CD4-positive, alpha-beta T cell (primary cell): Measurements from ENCODE around the gene AMACR. TPM values are rescaled to one million over a fixed set of nuclear protein-coding genes. Genes with fewer than 3 reads are reported as not detected.

Experiments
- ATAC-seq: fragments of 200-7000 bp; cut with Tn5 transposase; one replicate; pipeline ENCODE4 v1.10.0; 2022; ENCODE audit warnings: mild to moderate bottlenecking; ENCODE audit not compliant: poor library complexity
- CTCF ChIA-PET: fragments of 350-600 bp; sonication (Branson Sonifier 250); formaldehyde crosslinking; loops from one replicate; lab custom pipeline; 2021; ENCODE audit warnings: antibody characterized with exemption, inconsistent platforms; lab: Charles Lee
- POLR2A ChIA-PET: fragments of 350-600 bp; sonication (Branson Sonifier 250); formaldehyde crosslinking; loops from one replicate; lab custom pipeline; 2021; ENCODE audit warnings: antibody characterized with exemption, inconsistent platforms; lab: Charles Lee
- DNase-seq, 14 experiments: peaks; one replicate each; pipeline ENCODE4 v3.0.0-alpha.2; 2013 to 2020; ENCODE audit warnings: mixed read lengths in 2 of 14
- H3K27ac ChIP-seq, 2 donors: one replicate each; pipeline versions ENCODE4 v1.5.1 to v1.7.0; 2013; ENCODE audit warnings: low read length in 2 of 2, low read depth in 1 of 2, mild to moderate bottlenecking in 1 of 2
- H3K27me3 ChIP-seq, 2 experiments: 1 replicate in 1 of 2; 2 replicates in 1 of 2; pipeline versions ENCODE4 v1.6.1 to v1.7.0; 2013; ENCODE audit warnings: low read length in 2 of 2, control low read depth in 1 of 2, mild to moderate bottlenecking in 1 of 2, moderate library complexity in 1 of 2; ENCODE audit not compliant: insufficient read depth in 2 of 2, control insufficient read depth in 1 of 2
- H3K36me3 ChIP-seq: one replicate; pipeline ENCODE4 v1.6.1; 2013; ENCODE audit warnings: low read length, control low read depth; ENCODE audit not compliant: insufficient read depth
- H3K4me1 ChIP-seq: one replicate; pipeline ENCODE4 v1.6.1; 2013; ENCODE audit warnings: low read length, control low read depth; ENCODE audit not compliant: insufficient read depth
- H3K4me3 ChIP-seq: one replicate; pipeline ENCODE4 v1.5.1; 2013; ENCODE audit warnings: mild to moderate bottlenecking, low read length, moderate library complexity
- H3K9me3 ChIP-seq, 2 experiments: 1 replicate in 1 of 2; 2 replicates in 1 of 2; pipeline versions ENCODE4 v1.6.1 to v1.7.0; 2013; ENCODE audit warnings: low read length in 2 of 2, mild to moderate bottlenecking in 2 of 2, control low read depth in 1 of 2, moderate library complexity in 1 of 2; ENCODE audit not compliant: control insufficient read depth in 1 of 2, insufficient read depth in 1 of 2
- H3K27ac Mint-ChIP-seq: one replicate; pipeline ENCODE4 v1.8.0; 2020; ENCODE audit warnings: mixed read lengths
- H3K27me3 Mint-ChIP-seq: one replicate; pipeline ENCODE4 v1.8.0; 2021; ENCODE audit warnings: mixed read lengths
- H3K36me3 Mint-ChIP-seq: one replicate; pipeline ENCODE4 v1.8.0; 2021; ENCODE audit warnings: low read depth, mixed read lengths
- H3K4me1 Mint-ChIP-seq: one replicate; pipeline ENCODE4 v1.8.0; 2021; ENCODE audit warnings: low read depth, mixed read lengths
- H3K4me3 Mint-ChIP-seq: one replicate; pipeline ENCODE4 v1.8.0; 2020; ENCODE audit warnings: mild to moderate bottlenecking, mixed read lengths
- H3K9me3 Mint-ChIP-seq: one replicate; pipeline ENCODE4 v1.8.0; 2020; ENCODE audit warnings: mixed read lengths
- CTCF ChIP-seq: fragments of 200-600 bp; IDR thresholded peaks from one replicate; pipeline ENCODE4 v1.8.0; 2022; ENCODE audit warnings: antibody characterized with exemption, mild to moderate bottlenecking
- intact Hi-C, 2 experiments: fragments of 100-400 bp; cut with DNase I in 1 of 2; cut with micrococcal nuclease in 1 of 2; formaldehyde crosslinking; loops; one replicate each; pipeline versions ENCODE4 v1.15.1 to v1.9.0; 2023 to 2025; cut with DNase I, micrococcal nuclease
- total RNA-seq, 174 experiments: library from RNA in 2 of 174; stranded (reverse) in 2 of 174; gene quantifications; one replicate each; pipeline ENCODE4 v1.2.3 and lab custom pipeline; 2021 to 2026

AMACR gene
- total RNA-seq, 2 experiments from 2014 or later, result 1.3 to 1.4 TPM

GRCh38 chr5:33976307-33976706, 31.5 kb downstream of the AMACR start:
- Histone ChIP-seq H3K4me3 (no peak overlapping the region), H3K9me3 (no peaks in the 10 kb centered on the region), H3K27me3 (no peaks in the 10 kb centered on the region), H3K4me1 (no peaks in the 10 kb centered on the region), H3K27ac (no peak overlapping the region), H3K36me3 (no peaks in the 10 kb centered on the region)
- DNase-seq (no peak), ATAC-seq (no peak)
- intact Hi-C loops, result no loop called here
- CTCF ChIA-PET, result no interaction called here
- Mint-ChIP-seq H3K9me3 (no peaks in the 10 kb centered on the region), H3K36me3 (no peaks in the 10 kb centered on the region), H3K4me3 (no peak overlapping the region), H3K4me1 (no peaks in the 10 kb centered on the region), H3K27me3 (no peaks in the 10 kb centered on the region), H3K27ac (no peak overlapping the region)
- POLR2A ChIA-PET, result no interaction called here
- no peak for TF ChIP-seq CTCF

- H3K27me3 Mint-ChIP-seq, result no peaks in the 10 kb centered on the region
- no peak for TF ChIP-seq CTCF
- no peak for ATAC-seq
- ChIA-PET CTCF (no interaction called here), POLR2A (no interaction called here)
- no peaks in the 10 kb centered on the region for H3K27me3 ChIP-seq
- no peak overlapping the region for H3K27ac Mint-ChIP-seq
- H3K9me3 Mint-ChIP-seq, result no peaks in the 10 kb centered on the region
- H3K4me3 ChIP-seq, result no peak overlapping the region
- intact Hi-C loops, result no loop called here
- no peaks in the 10 kb centered on the region for H3K4me1 ChIP-seq
- no peaks in the 10 kb centered on the region for H3K36me3 Mint-ChIP-seq
- H3K27ac ChIP-seq, result no peak overlapping the region
- H3K9me3 ChIP-seq, result no peaks in the 10 kb centered on the region
- H3K4me1 Mint-ChIP-seq, result no peaks in the 10 kb centered on the region
- no peak overlapping the region for H3K4me3 Mint-ChIP-seq
- no peak for DNase-seq
- H3K36me3 ChIP-seq, result no peaks in the 10 kb centered on the region
Measured at GRCh38 chr5:33975852-33976251, 32.0 kb downstream of the AMACR start.

- Histone ChIP-seq H3K27ac (no peak overlapping the region), H3K4me3 (no peak overlapping the region), H3K4me1 (no peaks in the 10 kb centered on the region), H3K36me3 (no peaks in the 10 kb centered on the region), H3K9me3 (no peaks in the 10 kb centered on the region), H3K27me3 (no peaks in the 10 kb centered on the region)
- CTCF ChIA-PET, result no interaction called here
- intact Hi-C loops, result no loop called here
- Mint-ChIP-seq H3K27ac (no peak overlapping the region), H3K4me3 (no peak overlapping the region), H3K4me1 (no peaks in the 10 kb centered on the region), H3K36me3 (no peaks in the 10 kb centered on the region), H3K27me3 (no peaks in the 10 kb centered on the region), H3K9me3 (no peaks in the 10 kb centered on the region)
- no peak for ATAC-seq
- no peak for TF ChIP-seq CTCF
- POLR2A ChIA-PET, result no interaction called here
- no peak for DNase-seq
Measured at GRCh38 chr5:33973271-33973670, 34.6 kb downstream of the AMACR start.
